Stimulated activated CD4-positive, alpha-beta T cell treated with anti-CD3 and anti-CD28 coated beads, Interleukin-12 subunit alpha, Interleukin-12 subunit beta, amount 100 ng/mL, for 24 hours (primary cell): ENCODE data around the gene KRTAP13-1.
A peak's percentile ranks its signal among the peaks of the same experiment; 100 is the strongest.

Experiments used
- DNase-seq, 2 experiments: peaks; one replicate each; pipeline ENCODE4 v3.0.0-alpha.2; 2020; ENCODE audit warnings: low read depth in 2 of 2

KRTAP13-1 gene, protein sequence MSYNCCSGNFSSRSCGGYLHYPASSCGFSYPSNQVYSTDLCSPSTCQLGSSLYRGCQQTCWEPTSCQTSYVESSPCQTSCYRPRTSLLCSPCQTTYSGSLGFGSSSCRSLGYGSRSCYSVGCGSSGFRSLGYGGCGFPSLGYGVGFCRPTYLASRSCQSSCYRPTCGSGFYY

GRCh38 chr21:30395731-30396130 is at the start of gene KRTAP13-1:
Gene KRTAP13-1, plus strand, starts transcription at chr21:30396031. Its CDS starts 56 bp downstream, at chr21:30396087.
- DNase-seq, result no peak

- DNase-seq, result no peak
These were observed 47.3 kb upstream of the KRTAP13-1 start, which contains the start of gene KRTAP23-1 for GRCh38 chr21:30348506-30348905. Gene KRTAP23-1, minus strand, starts transcription at chr21:30348606. Its CDS starts 0 bp downstream, at chr21:30348606.

DNA sequence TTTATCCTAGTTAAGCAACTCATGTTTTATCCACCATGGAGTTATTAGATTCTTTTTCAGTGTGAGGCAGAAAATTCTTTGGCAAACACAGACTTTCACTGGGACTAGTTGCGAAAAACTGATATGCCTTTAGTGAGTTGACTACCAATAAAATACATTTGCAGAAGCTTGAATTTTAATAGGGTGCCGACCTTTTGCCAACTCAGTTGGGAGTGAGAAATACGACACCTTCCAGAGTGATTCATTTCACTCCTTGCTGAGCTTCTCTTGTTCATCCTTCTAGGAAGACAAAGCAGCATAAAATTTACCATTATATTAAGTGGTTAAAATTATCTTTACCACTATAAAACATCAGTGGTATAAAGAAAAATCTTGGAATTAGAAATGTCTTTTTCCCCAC is 46.3 kb upstream of the KRTAP13-1 start:
- DNase-seq, result no peak

DNA sequence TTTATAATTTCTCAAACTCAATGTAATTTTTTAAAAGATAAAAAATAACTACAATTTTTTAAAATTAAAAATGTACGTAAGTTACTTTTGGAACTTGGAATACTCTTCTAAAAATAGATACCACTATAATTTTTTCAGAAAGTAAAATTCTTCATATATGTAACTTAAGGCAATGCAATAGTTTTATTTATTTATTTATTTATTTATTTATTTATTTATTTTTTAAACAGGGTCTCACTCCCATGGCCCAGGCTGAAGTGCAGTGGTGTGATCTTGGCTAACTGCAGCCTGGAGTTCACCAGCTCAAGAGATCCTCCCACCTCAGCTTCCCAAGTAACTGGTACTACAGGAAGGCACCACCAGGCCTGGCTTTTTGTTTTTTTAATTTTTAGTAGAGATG is 44.3 kb upstream of the KRTAP13-1 start:
- no peak for DNase-seq

DNA sequence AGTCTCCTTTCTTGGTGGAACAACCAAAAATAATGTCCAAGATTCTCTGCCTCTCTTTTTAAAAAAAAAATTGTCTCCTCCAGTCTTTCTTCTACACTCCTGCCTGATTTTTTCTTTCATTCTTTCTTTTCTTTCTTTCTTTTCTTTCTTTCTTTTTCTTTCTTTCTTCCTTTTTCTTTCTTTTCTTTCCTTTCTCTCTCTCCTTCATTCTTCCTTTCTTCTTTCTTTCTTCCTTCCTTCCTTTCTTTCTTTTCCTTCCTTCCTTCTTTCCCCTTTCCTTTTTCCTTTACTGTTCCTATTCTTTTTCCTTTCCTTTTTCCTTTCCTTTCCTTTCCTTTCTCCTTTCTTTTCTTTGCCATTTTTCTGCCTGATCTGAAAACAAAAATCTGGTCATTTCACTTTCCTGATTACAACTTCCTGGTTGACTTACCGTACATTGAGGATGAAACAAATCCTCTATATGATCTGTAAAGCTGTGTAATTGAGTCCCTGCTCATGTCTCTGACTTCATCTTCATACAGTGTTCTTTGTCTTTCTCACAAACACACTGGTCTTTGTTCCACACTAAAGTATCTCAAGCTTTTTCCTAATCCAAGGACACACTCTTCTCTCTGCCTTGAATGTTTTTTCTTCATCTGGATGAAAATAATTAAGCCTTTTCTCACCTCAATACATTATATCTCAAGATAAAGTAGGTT is 41.4 kb upstream of the KRTAP13-1 start:
- no peak for DNase-seq

- no peak for DNase-seq
These were observed 39.9 kb upstream of the KRTAP13-1 start for GRCh38 chr21:30355906-30356305.

DNA sequence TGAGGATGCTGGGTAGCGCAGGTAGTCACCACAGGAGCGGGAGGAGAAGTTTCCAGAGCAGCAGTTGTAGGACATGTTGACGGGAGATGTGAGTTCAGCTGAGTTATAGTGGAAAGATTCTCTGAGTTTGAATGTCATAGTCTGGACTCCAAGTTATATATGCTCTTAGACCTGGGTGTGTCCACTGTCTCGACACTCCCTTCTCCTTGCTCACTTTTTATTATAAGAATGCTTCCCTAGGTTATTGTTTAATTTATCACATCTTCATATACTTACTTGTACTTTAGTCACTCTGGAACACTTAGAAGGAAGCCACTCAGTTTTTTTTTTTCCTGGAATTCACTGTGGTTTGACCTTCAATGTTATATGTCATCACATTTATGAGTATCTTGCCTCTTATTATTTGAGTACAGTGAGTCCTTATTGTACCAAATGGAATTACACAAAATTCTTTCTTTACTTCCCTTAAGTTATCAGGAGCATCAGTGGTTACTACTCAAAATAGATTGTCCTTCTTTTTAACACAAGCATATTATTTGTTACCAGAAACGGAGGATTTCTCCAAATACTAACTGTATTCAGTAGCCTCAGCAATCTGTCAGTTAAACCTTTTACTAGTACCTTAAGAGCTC is 23.6 kb upstream of the KRTAP13-1 start, which contains the start of gene KRTAP13-2:
Gene KRTAP13-2 (minus strand): TSS at position 133 of the 632 bp plus-strand sequence. CDS start 58 bp downstream, at position 75.
- DNase-seq, result no peak

- no peak for DNase-seq
These were observed 13.6 kb upstream of the KRTAP13-1 start for GRCh38 chr21:30382201-30382600.

DNA sequence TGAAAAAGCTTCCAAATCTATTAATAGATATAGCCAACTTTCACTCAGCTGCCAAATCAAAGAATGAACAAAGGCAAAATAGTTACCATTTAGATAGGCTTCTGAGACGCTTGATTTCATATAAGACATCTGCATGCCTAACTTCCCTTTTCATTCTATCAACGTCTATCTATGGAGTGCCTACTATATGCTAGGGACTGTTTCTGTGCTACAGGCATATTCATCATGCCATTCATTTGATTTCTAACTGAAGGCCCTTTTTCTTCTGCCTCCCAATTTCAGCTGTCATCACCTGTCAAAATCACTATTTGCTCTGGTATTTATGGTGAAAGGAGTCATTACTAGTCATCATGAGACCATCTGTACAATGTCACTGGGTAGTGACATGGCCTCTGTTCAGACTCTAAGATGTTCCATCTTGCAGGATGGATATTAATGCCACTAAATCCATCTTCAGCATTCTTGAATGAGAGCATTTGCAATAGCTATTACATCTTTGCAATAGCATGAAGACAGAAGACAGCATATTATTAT is 4.3 kb upstream of the KRTAP13-1 start:
- no peak for DNase-seq

- no peak for DNase-seq
These were observed 13.1 kb downstream of the KRTAP13-1 start for GRCh38 chr21:30408782-30409494.

DNA sequence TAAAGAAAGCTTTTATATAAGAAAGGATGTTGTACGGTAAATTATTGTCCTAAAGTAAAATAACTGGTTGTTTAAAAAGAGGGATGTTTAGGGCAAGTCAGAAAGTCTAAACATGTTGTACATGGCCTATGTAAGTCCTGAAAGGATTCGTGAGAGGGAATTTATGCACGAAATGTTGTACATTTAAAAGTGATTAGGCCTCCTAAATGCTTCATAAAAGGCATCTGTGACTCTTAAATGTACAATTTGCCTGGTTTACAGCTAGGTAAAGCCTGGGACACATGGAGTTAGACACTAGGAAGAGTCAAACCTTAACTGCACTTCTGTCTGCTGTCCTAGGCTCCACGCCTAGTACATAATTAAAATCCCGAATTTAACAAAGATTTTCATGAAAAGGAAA is 20.2 kb downstream of the KRTAP13-1 start:
- no peak for DNase-seq

DNA sequence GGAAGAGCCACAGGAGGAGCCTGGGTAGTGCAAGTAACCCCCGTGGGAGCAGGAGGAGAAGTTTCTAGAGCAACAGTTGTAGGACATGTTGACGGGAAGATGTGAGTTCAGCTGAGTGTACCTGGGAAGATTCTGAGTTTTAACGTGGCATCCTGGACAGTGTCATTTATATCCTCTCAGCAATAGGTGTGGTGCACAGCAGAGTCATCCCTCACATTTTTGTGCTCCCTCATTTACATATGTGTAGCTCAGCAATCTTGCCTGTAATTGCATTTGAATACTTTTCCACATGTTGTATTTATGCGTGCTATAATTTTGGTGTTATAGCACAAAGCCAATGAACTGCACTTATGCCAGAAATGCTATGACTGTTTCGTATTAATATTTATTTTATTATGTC is 30.0 kb downstream of the KRTAP13-1 start, which contains the start of gene KRTAP13-3:
Gene KRTAP13-3 (minus strand): TSS at position 101 of the 400 bp plus-strand sequence. CDS start 14 bp downstream, at position 87.
- no peak for DNase-seq

- DNase-seq, result no peak
These were observed 30.9 kb downstream of the KRTAP13-1 start for GRCh38 chr21:30426731-30427130.

- no peak for DNase-seq
These were observed 34.4 kb downstream of the KRTAP13-1 start, which contains the start of gene KRTAP13-4 for GRCh38 chr21:30430170-30430655. Gene KRTAP13-4, plus strand, starts transcription at chr21:30430220. Its CDS starts 56 bp downstream, at chr21:30430276.

DNA sequence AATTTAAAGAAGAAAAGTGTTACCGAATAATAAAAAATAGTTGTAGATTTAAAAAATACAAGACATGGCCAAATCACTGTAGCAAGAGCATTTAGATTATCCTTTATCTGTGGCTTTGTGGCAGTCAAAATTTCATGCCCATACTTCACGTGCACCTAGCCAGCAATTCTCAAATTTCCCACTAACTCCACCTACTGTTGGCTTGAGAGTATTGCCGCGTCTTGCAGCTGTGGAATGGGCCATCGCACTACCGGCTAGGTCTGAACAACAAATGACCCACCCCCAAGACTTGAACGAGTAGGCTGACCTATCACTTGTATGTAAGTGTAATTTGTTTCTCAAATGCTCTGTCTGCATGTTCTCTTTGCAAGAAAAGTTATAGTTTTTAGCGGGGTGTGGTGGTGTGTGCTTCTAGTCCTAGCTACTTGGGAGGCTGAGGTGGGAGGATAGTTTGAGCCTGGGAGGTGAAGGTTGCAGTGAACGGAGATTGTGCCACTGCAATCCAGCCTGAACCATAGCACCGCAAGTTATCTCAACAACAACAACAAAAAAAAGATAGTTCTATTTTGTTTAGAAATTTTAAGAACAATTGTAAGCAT is 38.3 kb downstream of the KRTAP13-1 start:
- peak in 1 of 2 experiments; percentile 1 for DNase-seq

DNA sequence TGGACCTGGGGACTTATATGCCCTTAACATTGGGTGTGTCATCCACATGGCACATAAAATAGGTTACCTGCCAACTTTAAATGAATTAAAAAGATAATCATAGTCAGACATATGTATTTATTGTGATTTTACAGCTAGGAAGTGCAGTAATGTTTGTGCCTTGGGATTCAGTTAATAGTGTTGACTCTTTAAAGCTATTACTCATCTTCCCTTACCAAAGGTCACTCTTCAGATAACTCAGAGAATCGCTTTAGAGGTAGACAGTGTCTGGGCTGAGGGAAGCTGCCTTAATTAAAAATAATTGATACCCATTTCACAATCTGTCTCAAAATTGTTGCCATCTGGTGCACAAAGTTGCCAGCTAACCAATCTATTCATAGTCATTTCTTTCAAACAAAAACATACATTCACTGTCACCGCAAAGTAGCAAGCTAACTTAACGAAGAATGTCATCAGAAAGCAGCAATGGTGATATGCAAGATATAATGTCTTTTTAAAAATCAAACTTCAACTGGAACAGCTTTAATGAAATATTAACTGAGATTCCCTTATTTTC is 41.3 kb downstream of the KRTAP13-1 start:
- DNase-seq, result no peak

- no peak for DNase-seq
These were observed 44.1 kb downstream of the KRTAP13-1 start, which contains the start of gene KRTAP15-1 for GRCh38 chr21:30439975-30440374. Gene KRTAP15-1, plus strand, starts transcription at chr21:30440275. Its CDS starts 53 bp downstream, at chr21:30440328.

GRCh38 chr21:30443226-30443625 is 47.4 kb downstream of the KRTAP13-1 start:
- no peak for DNase-seq

DNA sequence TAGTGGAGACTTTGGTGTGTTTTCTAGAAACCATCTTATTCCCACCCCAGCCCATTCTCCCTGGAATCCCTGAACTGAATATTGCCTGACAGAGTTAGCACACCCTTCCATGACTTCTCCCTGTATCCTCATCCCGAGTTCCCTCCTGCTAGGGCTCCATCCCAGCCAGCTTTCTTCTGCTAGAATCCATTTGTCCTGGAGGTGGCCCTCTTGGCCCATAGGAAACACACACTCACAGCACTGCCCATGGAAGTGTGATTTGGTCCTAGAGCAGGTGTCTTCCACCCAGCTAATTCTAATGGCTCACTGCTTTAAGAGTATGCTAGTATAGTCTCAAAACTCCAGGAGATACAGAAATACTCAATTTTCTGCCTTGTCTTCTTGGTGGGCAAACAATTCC is 48.4 kb downstream of the KRTAP13-1 start:
- no peak for DNase-seq
